Measurements from ENCODE around the gene GLUL.
A peak's percentile ranks its signal among the peaks of the same experiment; 100 is the strongest.

Gene GLUL

GRCh38 chr1:182370532-182370931 lies 21.1 kb downstream of the GLUL start:
- no peak overlapping the region for H3K4me2 ChIP-seq (ENCODE audit: low read length)
- H3K4me1 ChIP-seq (ENCODE audit: control insufficient read depth, low read depth, low read length) = no peaks in the 10 kb centered on the region
- H3K27ac ChIP-seq (ENCODE audit: low read depth, low read length) = no peak overlapping the region
- no peaks in the 10 kb centered on the region for H3K79me2 ChIP-seq (ENCODE audit: control insufficient read depth, insufficient read depth, low read length)
- no peak for DNase-seq
- H2BK120ac ChIP-seq (ENCODE audit: low read depth, low read length) = no peak overlapping the region
- no peaks in the 10 kb centered on the region for H3K36me3 ChIP-seq (ENCODE audit: control insufficient read depth, insufficient read depth, low read length)
- H3K18ac ChIP-seq (ENCODE audit: low read length) = no peak overlapping the region
- no peak overlapping the region for H2BK15ac ChIP-seq (replicated peaks; ENCODE audit: low read depth)
- no peak overlapping the region for H3K56ac ChIP-seq (ENCODE audit: low read length)
- H3K4ac ChIP-seq (ENCODE audit: low read depth, low read length) = no peak overlapping the region
- WGBS (ENCODE audit: extremely low coverage, insufficient coverage, low lambda C conversion rate) = no CpG with 5 or more reads among the region's 3 CpGs
- no peak overlapping the region for H2BK5ac ChIP-seq (ENCODE audit: low read length)
- H4K8ac ChIP-seq (ENCODE audit: low read depth, low read length) = no peak overlapping the region
- no peaks in the 10 kb centered on the region for H3K27me3 ChIP-seq (ENCODE audit: insufficient read depth, low read length, poor library complexity)
- H3K4me3 ChIP-seq (ENCODE audit: low read length) = no peak overlapping the region
- H4K5ac ChIP-seq (ENCODE audit: low read length) = no peak overlapping the region
- H2AK5ac ChIP-seq (ENCODE audit: low read length) = no peak overlapping the region
- H3K23ac ChIP-seq (ENCODE audit: low read length) = no peak overlapping the region
- H3K79me1 ChIP-seq (ENCODE audit: low read length) = no peaks in the 10 kb centered on the region
- no peak overlapping the region for H3K9ac ChIP-seq (ENCODE audit: low read length)

GRCh38 chr1:182368903-182369302 lies 22.7 kb downstream of the GLUL start:
- H3K56ac ChIP-seq (ENCODE audit: low read length) = no peak overlapping the region
- H2BK15ac ChIP-seq (replicated peaks; ENCODE audit: low read depth) = no peak overlapping the region
- H3K4me2 ChIP-seq (ENCODE audit: low read length) = no peak overlapping the region
- H4K5ac ChIP-seq (ENCODE audit: low read length) = no peak overlapping the region
- no peaks in the 10 kb centered on the region for H3K79me2 ChIP-seq (ENCODE audit: control insufficient read depth, insufficient read depth, low read length)
- WGBS (ENCODE audit: extremely low coverage, insufficient coverage, low lambda C conversion rate) = no CpG with 5 or more reads among the region's 4 CpGs
- H3K4me3 ChIP-seq (ENCODE audit: low read length) = no peak overlapping the region
- no peaks in the 10 kb centered on the region for H3K36me3 ChIP-seq (ENCODE audit: control insufficient read depth, insufficient read depth, low read length)
- no peak overlapping the region for H3K18ac ChIP-seq (ENCODE audit: low read length)
- no peak for DNase-seq
- no peaks in the 10 kb centered on the region for H3K27me3 ChIP-seq (ENCODE audit: insufficient read depth, low read length, poor library complexity)
- no peaks in the 10 kb centered on the region for H3K4me1 ChIP-seq (ENCODE audit: control insufficient read depth, low read depth, low read length)
- H4K8ac ChIP-seq (ENCODE audit: low read depth, low read length) = no peak overlapping the region
- H2AK5ac ChIP-seq (ENCODE audit: low read length) = no peak overlapping the region
- no peak overlapping the region for H2BK120ac ChIP-seq (ENCODE audit: low read depth, low read length)
- H3K9ac ChIP-seq (ENCODE audit: low read length) = no peak overlapping the region
- H3K23ac ChIP-seq (ENCODE audit: low read length) = no peak overlapping the region
- no peak overlapping the region for H3K4ac ChIP-seq (ENCODE audit: low read depth, low read length)
- no peak overlapping the region for H2BK5ac ChIP-seq (ENCODE audit: low read length)
- no peaks in the 10 kb centered on the region for H3K79me1 ChIP-seq (ENCODE audit: low read length)
- H3K27ac ChIP-seq (ENCODE audit: low read depth, low read length) = no peak overlapping the region

- H3K18ac ChIP-seq (ENCODE audit: low read length) = no peak overlapping the region
Measured at GRCh38 chr1:182368358-182368757, 23.2 kb downstream of the GLUL start.

GRCh38 chr1:182367926-182368325 lies 23.7 kb downstream of the GLUL start:
- Histone ChIP-seq H3K23ac (ENCODE audit: low read length) (no peak overlapping the region), H3K4ac (ENCODE audit: low read depth, low read length) (no peak overlapping the region), H2BK15ac (replicated peaks; ENCODE audit: low read depth) (no peak overlapping the region), H3K27ac (ENCODE audit: low read depth, low read length) (no peak overlapping the region), H2AK5ac (ENCODE audit: low read length) (no peak overlapping the region), H3K4me2 (ENCODE audit: low read length) (no peak overlapping the region), H3K18ac (ENCODE audit: low read length) (no peak overlapping the region), H3K4me3 (ENCODE audit: low read length) (no peak overlapping the region), H3K36me3 (ENCODE audit: control insufficient read depth, insufficient read depth, low read length) (no peaks in the 10 kb centered on the region), H3K79me2 (ENCODE audit: control insufficient read depth, insufficient read depth, low read length) (no peaks in the 10 kb centered on the region), H3K56ac (ENCODE audit: low read length) (no peak overlapping the region), H3K4me1 (ENCODE audit: control insufficient read depth, low read depth, low read length) (no peaks in the 10 kb centered on the region), H3K27me3 (ENCODE audit: insufficient read depth, low read length, poor library complexity) (no peaks in the 10 kb centered on the region), H3K9ac (ENCODE audit: low read length) (no peak overlapping the region), H4K5ac (ENCODE audit: low read length) (no peak overlapping the region), H2BK120ac (ENCODE audit: low read depth, low read length) (no peak overlapping the region), H3K79me1 (ENCODE audit: low read length) (no peaks in the 10 kb centered on the region), H2BK5ac (ENCODE audit: low read length) (no peak overlapping the region), H4K8ac (ENCODE audit: low read depth, low read length) (no peak overlapping the region)
- WGBS (ENCODE audit: extremely low coverage, insufficient coverage, low lambda C conversion rate) = no CpG with 5 or more reads among the region's 2 CpGs
- no peak for DNase-seq

More at GRCh38 chr1:182368358-182368757, 23.2 kb downstream of the GLUL start:
- no peak overlapping the region for H4K5ac ChIP-seq (ENCODE audit: low read length)
- H3K4me1 ChIP-seq (ENCODE audit: control insufficient read depth, low read depth, low read length) = no peaks in the 10 kb centered on the region
- no peak overlapping the region for H3K23ac ChIP-seq (ENCODE audit: low read length)
- H2BK5ac ChIP-seq (ENCODE audit: low read length) = no peak overlapping the region
- no peak for DNase-seq
- no peaks in the 10 kb centered on the region for H3K27me3 ChIP-seq (ENCODE audit: insufficient read depth, low read length, poor library complexity)
- H3K27ac ChIP-seq (ENCODE audit: low read depth, low read length) = no peak overlapping the region
- H3K9ac ChIP-seq (ENCODE audit: low read length) = no peak overlapping the region
- H2BK120ac ChIP-seq (ENCODE audit: low read depth, low read length) = no peak overlapping the region
- no peak overlapping the region for H3K56ac ChIP-seq (ENCODE audit: low read length)
- no peak overlapping the region for H3K4ac ChIP-seq (ENCODE audit: low read depth, low read length)
- no peaks in the 10 kb centered on the region for H3K36me3 ChIP-seq (ENCODE audit: control insufficient read depth, insufficient read depth, low read length)
- no peaks in the 10 kb centered on the region for H3K79me1 ChIP-seq (ENCODE audit: low read length)
- H4K8ac ChIP-seq (ENCODE audit: low read depth, low read length) = no peak overlapping the region
- no peak overlapping the region for H3K4me3 ChIP-seq (ENCODE audit: low read length)
- H2BK15ac ChIP-seq (replicated peaks; ENCODE audit: low read depth) = no peak overlapping the region
- H3K4me2 ChIP-seq (ENCODE audit: low read length) = no peak overlapping the region
- no peaks in the 10 kb centered on the region for H3K79me2 ChIP-seq (ENCODE audit: control insufficient read depth, insufficient read depth, low read length)
- no peak overlapping the region for H2AK5ac ChIP-seq (ENCODE audit: low read length)
- no CpG with 5 or more reads among the region's 4 CpGs for WGBS (ENCODE audit: extremely low coverage, insufficient coverage, low lambda C conversion rate)

- H3K36me3 ChIP-seq (ENCODE audit: control insufficient read depth, insufficient read depth, low read length) = no peaks in the 10 kb centered on the region
- H3K79me1 ChIP-seq (ENCODE audit: low read length) = no peaks in the 10 kb centered on the region
- H3K79me2 ChIP-seq (ENCODE audit: control insufficient read depth, insufficient read depth, low read length) = no peaks in the 10 kb centered on the region
- H3K4me2 ChIP-seq (ENCODE audit: low read length) = no peak overlapping the region
- H3K4me3 ChIP-seq (ENCODE audit: low read length) = no peak overlapping the region
- H3K9ac ChIP-seq (ENCODE audit: low read length) = no peak overlapping the region
- H3K4me1 ChIP-seq (ENCODE audit: control insufficient read depth, low read depth, low read length) = no peaks in the 10 kb centered on the region
- DNase-seq = no peak
- H2AK5ac ChIP-seq (ENCODE audit: low read length) = no peak overlapping the region
- H3K18ac ChIP-seq (ENCODE audit: low read length) = no peak overlapping the region
- H2BK5ac ChIP-seq (ENCODE audit: low read length) = no peak overlapping the region
- no peak overlapping the region for H4K5ac ChIP-seq (ENCODE audit: low read length)
- no peak overlapping the region for H3K27ac ChIP-seq (ENCODE audit: low read depth, low read length)
- no peak overlapping the region for H3K23ac ChIP-seq (ENCODE audit: low read length)
- no peak overlapping the region for H3K56ac ChIP-seq (ENCODE audit: low read length)
- no peak overlapping the region for H2BK15ac ChIP-seq (replicated peaks; ENCODE audit: low read depth)
- H2BK120ac ChIP-seq (ENCODE audit: low read depth, low read length) = no peak overlapping the region
- no peak overlapping the region for H4K8ac ChIP-seq (ENCODE audit: low read depth, low read length)
- H3K27me3 ChIP-seq (ENCODE audit: insufficient read depth, low read length, poor library complexity) = no peaks in the 10 kb centered on the region
- no CpG with 5 or more reads among the region's 2 CpGs for WGBS (ENCODE audit: extremely low coverage, insufficient coverage, low lambda C conversion rate)
- H3K4ac ChIP-seq (ENCODE audit: low read depth, low read length) = no peak overlapping the region
Measured at GRCh38 chr1:182366596-182366995, 25.0 kb downstream of the GLUL start.

- H4K8ac ChIP-seq (ENCODE audit: low read depth, low read length) = no peak overlapping the region
- no peak overlapping the region for H3K9ac ChIP-seq (ENCODE audit: low read length)
- no peaks in the 10 kb centered on the region for H3K79me1 ChIP-seq (ENCODE audit: low read length)
- no peak overlapping the region for H3K56ac ChIP-seq (ENCODE audit: low read length)
- H3K79me2 ChIP-seq (ENCODE audit: control insufficient read depth, insufficient read depth, low read length) = no peaks in the 10 kb centered on the region
- no peak overlapping the region for H2AK5ac ChIP-seq (ENCODE audit: low read length)
- WGBS (ENCODE audit: extremely low coverage, insufficient coverage, low lambda C conversion rate) = no CpG with 5 or more reads among the region's 7 CpGs
- no peak overlapping the region for H2BK120ac ChIP-seq (ENCODE audit: low read depth, low read length)
- H2BK15ac ChIP-seq (replicated peaks; ENCODE audit: low read depth) = no peak overlapping the region
- no peak overlapping the region for H3K4ac ChIP-seq (ENCODE audit: low read depth, low read length)
- H3K4me3 ChIP-seq (ENCODE audit: low read length) = no peak overlapping the region
- no peak overlapping the region for H3K27ac ChIP-seq (ENCODE audit: low read depth, low read length)
- DNase-seq = peak; percentile 47
- no peak overlapping the region for H2BK5ac ChIP-seq (ENCODE audit: low read length)
- no peaks in the 10 kb centered on the region for H3K27me3 ChIP-seq (ENCODE audit: insufficient read depth, low read length, poor library complexity)
- no peak overlapping the region for H4K5ac ChIP-seq (ENCODE audit: low read length)
- no peaks in the 10 kb centered on the region for H3K4me1 ChIP-seq (ENCODE audit: control insufficient read depth, low read depth, low read length)
- no peak overlapping the region for H3K18ac ChIP-seq (ENCODE audit: low read length)
- H3K23ac ChIP-seq (ENCODE audit: low read length) = no peak overlapping the region
- H3K4me2 ChIP-seq (ENCODE audit: low read length) = no peak overlapping the region
- no peaks in the 10 kb centered on the region for H3K36me3 ChIP-seq (ENCODE audit: control insufficient read depth, insufficient read depth, low read length)
Measured at GRCh38 chr1:182359645-182360044, 31.9 kb downstream of the GLUL start.
